ENCODE measurements around the gene MAPK12. TPM values are rescaled to one million over a fixed set of nuclear protein-coding genes. Genes with fewer than 3 reads are reported as not detected.

MAPK12 gene
- total and polyA plus RNA-seq, 10 of the 15 experiments (the other 5 are each of a cell fraction or from before 2014, with no cell fraction given) = 1.1 to 38.9 (median 16.3) TPM

DNA sequence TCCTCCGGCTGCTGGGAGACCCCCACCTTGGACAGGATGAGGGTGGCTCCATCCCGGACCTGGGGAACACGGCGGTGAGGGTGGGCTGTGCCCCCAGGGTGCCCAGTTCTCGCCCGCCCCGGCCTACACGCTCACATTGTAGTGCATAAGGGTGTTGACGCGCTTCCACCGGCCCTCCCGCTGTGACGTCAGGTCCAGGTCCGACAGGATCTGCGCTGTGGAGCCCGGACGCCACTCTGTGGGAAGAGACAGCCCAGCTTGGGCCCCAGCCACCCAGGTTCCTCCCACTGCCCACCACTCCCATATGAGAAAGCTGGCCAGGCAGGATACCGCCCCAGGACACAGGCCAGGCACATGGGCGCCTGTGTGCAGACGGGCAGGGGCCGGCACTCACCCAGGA, 17.0 kb upstream of the MAPK12 start (continued):
- TF ChIP-seq MYC (IDR thresholded peaks at IDR 0.05; ENCODE audit: insufficient read depth, insufficient read length, insufficient replicate concordance, low read length, severe bottlenecking) = no peak
- TF ChIP-seq BCL11A (IDR thresholded peaks at IDR 0.05; ENCODE audit: low read depth, low read length) = no peak

DNA sequence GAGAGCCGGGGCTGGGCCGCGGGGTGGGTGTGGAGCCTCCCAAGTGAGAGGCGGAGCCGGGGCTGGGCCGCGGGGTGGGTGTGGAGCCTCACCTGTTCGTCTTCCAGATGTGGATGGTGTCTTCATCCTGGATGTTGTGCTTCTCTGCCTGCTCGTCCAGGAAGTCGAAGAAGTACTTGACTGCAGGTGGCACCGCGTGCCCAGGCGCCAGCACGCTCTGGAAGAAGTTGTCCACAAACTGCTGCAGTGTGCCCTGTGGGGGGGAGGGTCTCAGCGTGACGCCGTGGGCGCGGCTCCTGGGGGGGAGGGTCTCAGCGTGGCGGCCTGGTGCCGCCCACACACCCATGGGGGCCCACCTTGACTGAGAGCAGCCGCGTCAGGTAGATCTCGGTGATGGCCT, 16.3 kb upstream of the MAPK12 start:
- Histone ChIP-seq H3K79me2 (ENCODE audit: control insufficient read depth, insufficient read depth, low read length) (no peaks in the 10 kb centered on the region), H3K36me3 (ENCODE audit: control insufficient read depth in 2 of 2, insufficient read depth in 2 of 2, low read length in 1 of 2) (peaks cover 0 to 42% of the 10 kb centered on the region in 2 experiments; a peak in 3 of 4 replicates), H3K9me3 (replicated peaks; ENCODE audit: control insufficient read depth, insufficient read depth, low read length) (no peaks in the 10 kb centered on the region), H3K4me3 (no peak overlapping the region), H3K9ac (ENCODE audit: control insufficient read depth, insufficient read depth, low read length) (no peak overlapping the region), H3K27ac (ENCODE audit: control insufficient read depth, insufficient read depth) (no peak overlapping the region), H3K27me3 (replicated peaks in 1 of 2; ENCODE audit: control insufficient read depth in 2 of 2, insufficient read depth in 2 of 2, low read length in 1 of 2) (no peaks in the 10 kb centered on the region), H3K4me2 (ENCODE audit: control insufficient read depth, insufficient read depth) (no peak overlapping the region), H4K20me1 (ENCODE audit: control insufficient read depth, insufficient read depth) (no peaks in the 10 kb centered on the region), H2AFZ (ENCODE audit: control insufficient read depth, low read depth, low read length) (no peak overlapping the region), H3K4me1 (ENCODE audit: control insufficient read depth, insufficient read depth, low read length) (no peaks in the 10 kb centered on the region)
- ChIA-PET SMC1A (ENCODE audit: uncharacterized antibody, unreplicated experiment) (no interaction called here), CTCF (interaction anchor here (2.8 kb wide), 1 partner anchor 50 kb away, joined by 36 read pairs; the partner anchor contains the start of gene DENND6B), RAD21 (ENCODE audit: unreplicated experiment) (no interaction called here), POLR2A (no interaction called here)
- intact Hi-C loops (cut with micrococcal nuclease; ENCODE audit: unreplicated experiment) = no loop called here
- FAIRE-seq (no peak), ATAC-seq (no peak), DNase-seq (ENCODE audit: low read depth, low spot score) (no peak)
- 90% methylated on average over 19 of the region's 25 CpGs for WGBS (ENCODE audit: insufficient coverage, insufficient replicate concordance, low lambda C conversion rate, missing lambda C conversion rate)
- in situ Hi-C loops (cut with MboI) = loop anchor here (5.0 kb wide), 1 partner anchor 50 kb away; the partner anchor contains the start of gene DENND6B
- BruUV-seq (replicated peaks) = no TSS peak
- TF ChIP-seq YBX1 (IDR thresholded peaks at IDR 0.05) = no peak
- no peak for TF ChIP-seq ATF7 (IDR thresholded peaks at IDR 0.05; ENCODE audit: low read depth)
- TF ChIP-seq KDM1A (IDR thresholded peaks at IDR 0.05; ENCODE audit: borderline replicate concordance) = no peak
- TF ChIP-seq, protein P1, sequence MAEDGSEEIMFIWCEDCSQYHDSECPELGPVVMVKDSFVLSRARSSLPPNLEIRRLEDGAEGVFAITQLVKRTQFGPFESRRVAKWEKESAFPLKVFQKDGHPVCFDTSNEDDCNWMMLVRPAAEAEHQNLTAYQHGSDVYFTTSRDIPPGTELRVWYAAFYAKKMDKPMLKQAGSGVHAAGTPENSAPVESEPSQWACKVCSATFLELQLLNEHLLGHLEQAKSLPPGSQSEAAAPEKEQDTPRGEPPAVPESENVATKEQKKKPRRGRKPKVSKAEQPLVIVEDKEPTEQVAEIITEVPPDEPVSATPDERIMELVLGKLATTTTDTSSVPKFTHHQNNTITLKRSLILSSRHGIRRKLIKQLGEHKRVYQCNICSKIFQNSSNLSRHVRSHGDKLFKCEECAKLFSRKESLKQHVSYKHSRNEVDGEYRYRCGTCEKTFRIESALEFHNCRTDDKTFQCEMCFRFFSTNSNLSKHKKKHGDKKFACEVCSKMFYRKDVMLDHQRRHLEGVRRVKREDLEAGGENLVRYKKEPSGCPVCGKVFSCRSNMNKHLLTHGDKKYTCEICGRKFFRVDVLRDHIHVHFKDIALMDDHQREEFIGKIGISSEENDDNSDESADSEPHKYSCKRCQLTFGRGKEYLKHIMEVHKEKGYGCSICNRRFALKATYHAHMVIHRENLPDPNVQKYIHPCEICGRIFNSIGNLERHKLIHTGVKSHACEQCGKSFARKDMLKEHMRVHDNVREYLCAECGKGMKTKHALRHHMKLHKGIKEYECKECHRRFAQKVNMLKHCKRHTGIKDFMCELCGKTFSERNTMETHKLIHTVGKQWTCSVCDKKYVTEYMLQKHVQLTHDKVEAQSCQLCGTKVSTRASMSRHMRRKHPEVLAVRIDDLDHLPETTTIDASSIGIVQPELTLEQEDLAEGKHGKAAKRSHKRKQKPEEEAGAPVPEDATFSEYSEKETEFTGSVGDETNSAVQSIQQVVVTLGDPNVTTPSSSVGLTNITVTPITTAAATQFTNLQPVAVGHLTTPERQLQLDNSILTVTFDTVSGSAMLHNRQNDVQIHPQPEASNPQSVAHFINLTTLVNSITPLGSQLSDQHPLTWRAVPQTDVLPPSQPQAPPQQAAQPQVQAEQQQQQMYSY (CRISPR knock-in tag; IDR thresholded peaks at IDR 0.05) = no peak
- no peak for TF ChIP-seq ZBED1 (IDR thresholded peaks at IDR 0.05; ENCODE audit: borderline replicate concordance)
- TF ChIP-seq STAT1 (conservative IDR thresholded peaks at IDR 0.05) = no peak
- TF ChIP-seq, protein P2, sequence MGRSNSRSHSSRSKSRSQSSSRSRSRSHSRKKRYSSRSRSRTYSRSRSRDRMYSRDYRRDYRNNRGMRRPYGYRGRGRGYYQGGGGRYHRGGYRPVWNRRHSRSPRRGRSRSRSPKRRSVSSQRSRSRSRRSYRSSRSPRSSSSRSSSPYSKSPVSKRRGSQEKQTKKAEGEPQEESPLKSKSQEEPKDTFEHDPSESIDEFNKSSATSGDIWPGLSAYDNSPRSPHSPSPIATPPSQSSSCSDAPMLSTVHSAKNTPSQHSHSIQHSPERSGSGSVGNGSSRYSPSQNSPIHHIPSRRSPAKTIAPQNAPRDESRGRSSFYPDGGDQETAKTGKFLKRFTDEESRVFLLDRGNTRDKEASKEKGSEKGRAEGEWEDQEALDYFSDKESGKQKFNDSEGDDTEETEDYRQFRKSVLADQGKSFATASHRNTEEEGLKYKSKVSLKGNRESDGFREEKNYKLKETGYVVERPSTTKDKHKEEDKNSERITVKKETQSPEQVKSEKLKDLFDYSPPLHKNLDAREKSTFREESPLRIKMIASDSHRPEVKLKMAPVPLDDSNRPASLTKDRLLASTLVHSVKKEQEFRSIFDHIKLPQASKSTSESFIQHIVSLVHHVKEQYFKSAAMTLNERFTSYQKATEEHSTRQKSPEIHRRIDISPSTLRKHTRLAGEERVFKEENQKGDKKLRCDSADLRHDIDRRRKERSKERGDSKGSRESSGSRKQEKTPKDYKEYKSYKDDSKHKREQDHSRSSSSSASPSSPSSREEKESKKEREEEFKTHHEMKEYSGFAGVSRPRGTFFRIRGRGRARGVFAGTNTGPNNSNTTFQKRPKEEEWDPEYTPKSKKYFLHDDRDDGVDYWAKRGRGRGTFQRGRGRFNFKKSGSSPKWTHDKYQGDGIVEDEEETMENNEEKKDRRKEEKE (IDR thresholded peaks at IDR 0.05) = no peak
- TF ChIP-seq ETV6 (conservative IDR thresholded peaks at IDR 0.05 in 1 of 2, IDR thresholded peaks at IDR 0.05 in 1 of 2; ENCODE audit: borderline replicate concordance in 1 of 2, low read depth in 1 of 2) = no peak
- TF ChIP-seq, protein P3, sequence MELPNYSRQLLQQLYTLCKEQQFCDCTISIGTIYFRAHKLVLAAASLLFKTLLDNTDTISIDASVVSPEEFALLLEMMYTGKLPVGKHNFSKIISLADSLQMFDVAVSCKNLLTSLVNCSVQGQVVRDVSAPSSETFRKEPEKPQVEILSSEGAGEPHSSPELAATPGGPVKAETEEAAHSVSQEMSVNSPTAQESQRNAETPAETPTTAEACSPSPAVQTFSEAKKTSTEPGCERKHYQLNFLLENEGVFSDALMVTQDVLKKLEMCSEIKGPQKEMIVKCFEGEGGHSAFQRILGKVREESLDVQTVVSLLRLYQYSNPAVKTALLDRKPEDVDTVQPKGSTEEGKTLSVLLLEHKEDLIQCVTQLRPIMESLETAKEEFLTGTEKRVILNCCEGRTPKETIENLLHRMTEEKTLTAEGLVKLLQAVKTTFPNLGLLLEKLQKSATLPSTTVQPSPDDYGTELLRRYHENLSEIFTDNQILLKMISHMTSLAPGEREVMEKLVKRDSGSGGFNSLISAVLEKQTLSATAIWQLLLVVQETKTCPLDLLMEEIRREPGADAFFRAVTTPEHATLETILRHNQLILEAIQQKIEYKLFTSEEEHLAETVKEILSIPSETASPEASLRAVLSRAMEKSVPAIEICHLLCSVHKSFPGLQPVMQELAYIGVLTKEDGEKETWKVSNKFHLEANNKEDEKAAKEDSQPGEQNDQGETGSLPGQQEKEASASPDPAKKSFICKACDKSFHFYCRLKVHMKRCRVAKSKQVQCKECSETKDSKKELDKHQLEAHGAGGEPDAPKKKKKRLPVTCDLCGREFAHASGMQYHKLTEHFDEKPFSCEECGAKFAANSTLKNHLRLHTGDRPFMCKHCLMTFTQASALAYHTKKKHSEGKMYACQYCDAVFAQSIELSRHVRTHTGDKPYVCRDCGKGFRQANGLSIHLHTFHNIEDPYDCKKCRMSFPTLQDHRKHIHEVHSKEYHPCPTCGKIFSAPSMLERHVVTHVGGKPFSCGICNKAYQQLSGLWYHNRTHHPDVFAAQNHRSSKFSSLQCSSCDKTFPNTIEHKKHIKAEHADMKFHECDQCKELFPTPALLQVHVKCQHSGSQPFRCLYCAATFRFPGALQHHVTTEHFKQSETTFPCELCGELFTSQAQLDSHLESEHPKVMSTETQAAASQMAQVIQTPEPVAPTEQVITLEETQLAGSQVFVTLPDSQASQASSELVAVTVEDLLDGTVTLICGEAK (IDR thresholded peaks at IDR 0.05; ENCODE audit: borderline replicate concordance) = no peak
- no peak for TF ChIP-seq CEBPB (IDR thresholded peaks at IDR 0.05; ENCODE audit: borderline replicate concordance in 1 of 2, low read depth in 2 of 2, low read length in 2 of 2)
